K562 (cell line): ENCODE measurements around the gene UQCRHL. TPM values are rescaled to one million over a fixed set of nuclear protein-coding genes. Genes with fewer than 3 reads are reported as not detected.

Experiments
- ATAC-seq: fragments of 200-7000 bp; cut with Tn5 transposase; 3 replicates; pipeline ENCODE4 v1.9.1; 2020; ENCODE audit warnings: moderate library complexity
- BruUV-seq: library from RNA; stranded (reverse); fragments of 400-500 nt; replicated peaks from 2 replicates; lab custom pipeline; 2021; lab: Mats Ljungman, UMichigan
- CTCF ChIA-PET: fragments of 300-600 bp; formaldehyde crosslinking; extraction: SDS; loops from one replicate; lab custom pipeline; 2021; ENCODE audit warnings: low intra/inter-chr PET ratio; lab: Yijun Ruan, JAX
- POLR2A ChIA-PET: fragments of 300-600, 350-650 bp; sonication (Branson Sonifier 250); formaldehyde crosslinking; extraction: SDS; loops from one replicate; lab custom pipeline; 2021; ENCODE audit warnings: antibody characterized with exemption, inconsistent platforms; lab: Yijun Ruan, JAX
- DNase-seq, 4 experiments: peaks; one replicate each; pipeline versions ENCODE4 v3.0.0 to v3.0.0-alpha.2; 2011 to 2018; ENCODE audit warnings: low spot score in 3 of 4, mixed read lengths in 3 of 4; ENCODE audit errors: extremely low read depth in 1 of 4
- FAIRE-seq: peaks from 2 replicates; lab custom pipeline; 2011; peaks lifted over from hg19 to GRCh38; lab: Jason Lieb, UNC
- H2AFZ ChIP-seq: 2 replicates; pipeline ENCODE4 v1.6.0; 2011; ENCODE audit warnings: low read depth, low read length, control low read depth, inconsistent platforms
- H3K27ac ChIP-seq: fragments of 200-600 bp; 3 replicates; pipeline ENCODE4 v1.8.0; 2011; ENCODE audit warnings: low read depth, mild to moderate bottlenecking, control low read depth, inconsistent platforms, low read length, moderate library complexity, mixed read lengths; ENCODE audit errors: extremely low read depth
- H3K27me3 ChIP-seq, 2 experiments: fragments of 300-600 bp in 1 of 2; 2 replicates in 1 of 2; 3 replicates in 1 of 2; pipeline versions ENCODE4 v1.6.0 to v1.8.0; 2011; ENCODE audit warnings: inconsistent platforms in 2 of 2, low read length in 2 of 2, mild to moderate bottlenecking in 1 of 2, mixed read lengths in 1 of 2, moderate library complexity in 1 of 2; ENCODE audit not compliant: control insufficient read depth in 2 of 2, insufficient read depth in 2 of 2
- H3K36me3 ChIP-seq: fragments of 300-600 bp; 3 replicates; pipeline ENCODE4 v1.8.0; 2011; ENCODE audit warnings: mild to moderate bottlenecking, low read length, inconsistent platforms; ENCODE audit not compliant: control insufficient read depth, insufficient read depth
- H3K4me1 ChIP-seq, 2 experiments: fragments of 200-600 bp in 1 of 2; replicated peaks in 1 of 2; 2 replicates in 1 of 2; 3 replicates in 1 of 2; pipeline versions ENCODE4 v1.5.1 to v1.8.0; 2011; ENCODE audit warnings: inconsistent platforms in 2 of 2, low read length in 2 of 2, mild to moderate bottlenecking in 1 of 2, mixed read lengths in 1 of 2, moderate library complexity in 1 of 2; ENCODE audit not compliant: control insufficient read depth in 2 of 2, insufficient read depth in 2 of 2
- H3K4me2 ChIP-seq: 2 replicates; pipeline ENCODE4 v1.6.1; 2011; ENCODE audit warnings: low read length, control low read depth, inconsistent platforms, mixed read lengths; ENCODE audit not compliant: insufficient read depth
- H3K4me3 ChIP-seq: fragments of 200-600 bp; sonication (generic), shearing (Covaris generic); 2 replicates; pipeline ENCODE4 v1.5.1; 2016; ENCODE audit warnings: control low read depth, inconsistent platforms
- H3K79me2 ChIP-seq: fragments of 200-600 bp; 3 replicates; pipeline ENCODE4 v1.8.0; 2011; ENCODE audit warnings: low read length, inconsistent platforms; ENCODE audit not compliant: control insufficient read depth, insufficient read depth
- H3K9ac ChIP-seq, 2 experiments: 2 replicates each; pipeline versions ENCODE4 v1.6.0 to v1.6.1; 2011; ENCODE audit warnings: low read depth in 2 of 2, low read length in 2 of 2, control low read depth in 1 of 2, inconsistent platforms in 1 of 2, mild to moderate bottlenecking in 1 of 2, mixed read lengths in 1 of 2; ENCODE audit not compliant: insufficient read depth in 1 of 2
- H3K9me1 ChIP-seq: one replicate; pipeline ENCODE4 v1.6.0; 2011; ENCODE audit warnings: inconsistent platforms, mild to moderate bottlenecking, low read length, moderate library complexity; ENCODE audit not compliant: control insufficient read depth, insufficient read depth
- H3K9me3 ChIP-seq: replicated peaks from 2 replicates; pipeline ENCODE4 v1.5.1; 2011; ENCODE audit warnings: low read depth, low read length, inconsistent platforms; ENCODE audit not compliant: control insufficient read depth, insufficient read depth
- H4K20me1 ChIP-seq: replicated peaks from 2 replicates; pipeline ENCODE4 v1.6.1; 2011; ENCODE audit warnings: low read length, inconsistent platforms, mixed read lengths; ENCODE audit not compliant: control insufficient read depth, insufficient read depth
- DIDO1 ChIP-seq: fragments of 450-650 bp; IDR thresholded peaks from 2 replicates; pipeline ENCODE4 v1.6.1; 2016; ENCODE audit warnings: low read depth, missing biosample characterization, missing genetic modification characterization
- HDAC2 ChIP-seq: fragments of 450-650 bp; IDR thresholded peaks from 2 replicates; pipeline ENCODE4 v1.6.1; 2016; ENCODE audit warnings: mild to moderate bottlenecking
- KLF1 ChIP-seq: fragments of 450-650 bp; IDR thresholded peaks from 2 replicates; pipeline ENCODE4 v1.6.1; 2016; ENCODE audit warnings: missing genetic modification characterization, missing compliant biosample characterization
- NKRF ChIP-seq: fragments of 450-650 bp; IDR thresholded peaks from 2 replicates; pipeline ENCODE4 v1.6.1; 2016; ENCODE audit warnings: borderline replicate concordance
- NR2C1 ChIP-seq, 2 experiments: fragments of 450-650 bp; IDR thresholded peaks; 2 replicates each; pipeline ENCODE4 v1.6.1; 2017; ENCODE audit warnings: mild to moderate bottlenecking in 2 of 2, antibody characterized with exemption in 1 of 2, inconsistent platforms in 1 of 2, missing compliant biosample characterization in 1 of 2, missing genetic modification characterization in 1 of 2
- RBM22 ChIP-seq: fragments of 200-400 bp; formaldehyde crosslinking; IDR thresholded peaks from 2 replicates; pipeline ENCODE4 v1.6.1; 2018; ENCODE audit warnings: low read length, low read depth; ENCODE audit not compliant: poor library complexity, severe bottlenecking
- RCOR1 ChIP-seq, 2 experiments: IDR thresholded peaks; 2 replicates each; pipeline ENCODE4 v1.6.1; 2012; ENCODE audit warnings: low read depth in 2 of 2, low read length in 2 of 2, borderline replicate concordance in 1 of 2, improper control_type of control experiment in 1 of 2
- SIN3B ChIP-seq: fragments of 450-650 bp; IDR thresholded peaks from 2 replicates; pipeline ENCODE4 v1.6.1; 2017; ENCODE audit warnings: low read depth, mild to moderate bottlenecking, moderate library complexity
- SMARCE1 ChIP-seq: fragments of 450-650 bp; IDR thresholded peaks from 2 replicates; pipeline ENCODE4 v1.7.1; 2016; ENCODE audit warnings: mild to moderate bottlenecking
- TAF7 ChIP-seq: fragments of 450-650 bp; IDR thresholded peaks from 2 replicates; pipeline ENCODE4 v1.6.1; 2016; ENCODE audit warnings: missing genetic modification characterization, missing compliant biosample characterization
- ZNF184 ChIP-seq: sonication (generic); formaldehyde crosslinking; IDR thresholded peaks from 2 replicates; pipeline ENCODE4 v1.5.0; 2020; ENCODE audit warnings: missing genetic modification reagents
- ZNF830 ChIP-seq: fragments of 250-450 bp; sonication (Bioruptor Pico); IDR thresholded peaks from 2 replicates; pipeline ENCODE4 v1.5.0; 2021; ENCODE audit warnings: mild to moderate bottlenecking
- WGBS: fragments of 100-300 bp; shearing (Covaris generic); methylation state at CpG from one replicate; pipeline ENCODE4 v1.1.6; 2016; ENCODE audit warnings: low coverage, mixed read lengths; ENCODE audit not compliant: insufficient coverage; ENCODE audit errors: missing lambda C conversion rate; 5-methylcytosine and 5-hydroxymethylcytosine counted together
- in situ Hi-C: fragments of 300-500 bp; cut with MboI; formaldehyde crosslinking; loops from 4 replicates; pipeline ENCODE4 v1.15.0; 2018; ENCODE audit warnings: inconsistent platforms, mixed read lengths
- intact Hi-C: fragments of 100-400 bp; cut with micrococcal nuclease; formaldehyde crosslinking; loops from 2 replicates; pipeline ENCODE4 v1.14.2; 2022
- polyA plus RNA-seq, 8 experiments: library from polyadenylated mRNA; depleted of rRNA in 4 of 8; stranded (reverse) in 5 of 8; unstranded in 3 of 8; fragments of >200 nt; fragmentation: Nextera tagmentation in 2 of 8; fragmentation: Illumina TruSeq in 1 of 8; extraction: Ambion mirVana in 2 of 8; extraction: Trizol in 1 of 8; gene quantifications; 2 replicates each; pipeline versions ENCODE4 v1.2.1 to v1.2.3, GENCODE V29; 2011 to 2014; ENCODE audit warnings: inconsistent platforms in 1 of 8, missing spikeins in 1 of 8
- total RNA-seq, 7 experiments: library from RNA; depleted of rRNA in 6 of 7; stranded (reverse); fragments of >200 nt in 6 of 7; fragmentation: Illumina TruSeq in 2 of 7; extraction: Trizol in 2 of 7; gene quantifications; 2 replicates each; pipeline versions ENCODE4 v1.2.1 to v1.2.3, GENCODE V29; 2011 to 2021; ENCODE audit warnings: low replicate concordance in 1 of 7
- TF ChIP-seq, protein P1 (sequence below): fragments of 250-450 bp; sonication (Bioruptor Pico); IDR thresholded peaks from 2 replicates; pipeline ENCODE4 v1.5.0; 2021
- TF ChIP-seq, protein P2 (sequence below): fragments of 450-650 bp; formaldehyde crosslinking; IDR thresholded peaks from 2 replicates; pipeline ENCODE4 v1.4.0; 2020; ENCODE audit warnings: mild to moderate bottlenecking, moderate library complexity

The UQCRHL gene
- total and polyA plus RNA-seq, 9 of the 15 experiments (the other 6 are each of a cell fraction or from before 2014, with no cell fraction given) = 5.1 to 41.3 (median 21.8) TPM

- Histone ChIP-seq H3K27me3 (no peaks in the 10 kb centered on the region), H3K4me3 (peak overlapping the region; percentile 65), H3K9me3 (no peaks in the 10 kb centered on the region), H3K4me1 (peaks cover 5 to 49% of the 10 kb centered on the region in 2 experiments), H3K36me3 (no peaks in the 10 kb centered on the region), H3K27ac (peak overlapping the region; percentile 98), H3K9ac (peak overlapping the region; percentile 92 to 97), H3K4me2 (peak overlapping the region; percentile 97), H4K20me1 (no peaks in the 10 kb centered on the region), H3K79me2 (peaks cover 55% of the 10 kb centered on the region), H3K9me1 (no peaks in the 10 kb centered on the region), H2AFZ (peak overlapping the region; percentile 57)
- ChIA-PET POLR2A (interaction anchor here (0.7 to 4.5 kb wide), 9 partner anchors 9 to 106 kb away, joined by 3 to 133 read pairs (median 4); partner anchors contain the start of gene SPEN), CTCF (interaction anchor here (0.6 kb wide), 1 partner anchor 118 kb away, joined by 4 read pairs; no protein-coding TSS in a partner anchor)
- ATAC-seq (peak; percentile 16), FAIRE-seq (no peak), DNase-seq (peak in 1 of 4 experiments; percentile 35)
- TSS peak; percentile 35 for BruUV-seq
- intact Hi-C loops (loop anchor here (1.0 to 10.0 kb wide), 3 partner anchors 14 to 310 kb away; partner anchors contain the start of genes CASP9 and DNAJC16), in situ Hi-C loops (no loop called here)
- WGBS = under 1% methylated on average over 37 of the region's 37 CpGs
- TF ChIP-seq, protein P1, sequence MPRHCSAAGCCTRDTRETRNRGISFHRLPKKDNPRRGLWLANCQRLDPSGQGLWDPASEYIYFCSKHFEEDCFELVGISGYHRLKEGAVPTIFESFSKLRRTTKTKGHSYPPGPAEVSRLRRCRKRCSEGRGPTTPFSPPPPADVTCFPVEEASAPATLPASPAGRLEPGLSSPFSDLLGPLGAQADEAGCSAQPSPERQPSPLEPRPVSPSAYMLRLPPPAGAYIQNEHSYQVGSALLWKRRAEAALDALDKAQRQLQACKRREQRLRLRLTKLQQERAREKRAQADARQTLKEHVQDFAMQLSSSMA (CRISPR knock-in tag) = 0 out of 2 replicates have a peak, but pooled peaks have one; percentile 73
- no peak; the same call in 1 of the 2 replicates for TF ChIP-seq KLF1 (tag)
- TF ChIP-seq SIN3B = 0 out of 2 replicates have a peak, but pooled peaks have one; percentile 1
- peak; percentile 20; the same call in 1 of the 2 replicates for TF ChIP-seq TAF7 (tag)
- no peak for TF ChIP-seq NR2C1 (IDR thresholded peaks at IDR 0.05)
- 0 out of 2 replicates have a peak, but pooled peaks have one; percentile 5 for TF ChIP-seq NR2C1 (tag; IDR thresholded peaks at IDR 0.05)
- no peak for TF ChIP-seq ZNF184 (CRISPR knock-in tag)
- peak; percentile 91 for TF ChIP-seq RBM22
- peak; percentile 24; the same call in 1 of the 2 replicates for TF ChIP-seq DIDO1 (tag)
- peak; percentile 40 for TF ChIP-seq SMARCE1
- peak; percentile 44; the same call in 1 of the 2 replicates for TF ChIP-seq NKRF
- TF ChIP-seq RCOR1 (IDR thresholded peaks at IDR 0.05; ENCODE audit: borderline replicate concordance in 1 of 2, low read depth in 2 of 2, low read length in 2 of 2) = no peak
- no peak for TF ChIP-seq HDAC2
- 0 out of 2 replicates have a peak, but pooled peaks have one; percentile 8 for TF ChIP-seq ZNF830
- TF ChIP-seq, protein P2, sequence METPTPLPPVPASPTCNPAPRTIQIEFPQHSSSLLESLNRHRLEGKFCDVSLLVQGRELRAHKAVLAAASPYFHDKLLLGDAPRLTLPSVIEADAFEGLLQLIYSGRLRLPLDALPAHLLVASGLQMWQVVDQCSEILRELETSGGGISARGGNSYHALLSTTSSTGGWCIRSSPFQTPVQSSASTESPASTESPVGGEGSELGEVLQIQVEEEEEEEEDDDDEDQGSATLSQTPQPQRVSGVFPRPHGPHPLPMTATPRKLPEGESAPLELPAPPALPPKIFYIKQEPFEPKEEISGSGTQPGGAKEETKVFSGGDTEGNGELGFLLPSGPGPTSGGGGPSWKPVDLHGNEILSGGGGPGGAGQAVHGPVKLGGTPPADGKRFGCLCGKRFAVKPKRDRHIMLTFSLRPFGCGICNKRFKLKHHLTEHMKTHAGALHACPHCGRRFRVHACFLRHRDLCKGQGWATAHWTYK (CRISPR knock-in tag) = peak; percentile 56; the same call in 1 of the 2 replicates
Measured at GRCh38 chr1:15835205-15835740, 27.8 kb upstream of the UQCRHL start.
